ENCODE data around the gene CCDC50.

DNA sequence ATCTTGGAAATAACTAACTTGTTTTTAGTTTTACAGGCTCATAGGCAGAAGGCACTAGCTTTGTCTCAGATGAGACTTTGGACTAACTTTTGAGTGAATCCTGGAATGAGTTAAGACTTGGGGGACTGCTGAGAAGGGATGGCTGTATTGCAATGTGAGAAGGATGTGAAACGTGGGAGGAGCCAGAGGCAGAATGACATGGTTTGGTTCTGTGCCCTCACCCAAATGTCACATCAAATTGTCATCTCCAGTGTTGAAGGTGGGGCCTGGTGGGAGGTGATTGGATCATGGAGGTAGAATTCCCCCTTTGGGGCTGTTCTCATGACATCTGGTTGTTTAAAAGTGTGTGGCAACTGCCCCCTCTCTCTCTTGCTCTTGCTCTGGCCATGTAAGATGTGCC, 28.8 kb upstream of the CCDC50 start:
- TF ChIP-seq, protein P1, sequence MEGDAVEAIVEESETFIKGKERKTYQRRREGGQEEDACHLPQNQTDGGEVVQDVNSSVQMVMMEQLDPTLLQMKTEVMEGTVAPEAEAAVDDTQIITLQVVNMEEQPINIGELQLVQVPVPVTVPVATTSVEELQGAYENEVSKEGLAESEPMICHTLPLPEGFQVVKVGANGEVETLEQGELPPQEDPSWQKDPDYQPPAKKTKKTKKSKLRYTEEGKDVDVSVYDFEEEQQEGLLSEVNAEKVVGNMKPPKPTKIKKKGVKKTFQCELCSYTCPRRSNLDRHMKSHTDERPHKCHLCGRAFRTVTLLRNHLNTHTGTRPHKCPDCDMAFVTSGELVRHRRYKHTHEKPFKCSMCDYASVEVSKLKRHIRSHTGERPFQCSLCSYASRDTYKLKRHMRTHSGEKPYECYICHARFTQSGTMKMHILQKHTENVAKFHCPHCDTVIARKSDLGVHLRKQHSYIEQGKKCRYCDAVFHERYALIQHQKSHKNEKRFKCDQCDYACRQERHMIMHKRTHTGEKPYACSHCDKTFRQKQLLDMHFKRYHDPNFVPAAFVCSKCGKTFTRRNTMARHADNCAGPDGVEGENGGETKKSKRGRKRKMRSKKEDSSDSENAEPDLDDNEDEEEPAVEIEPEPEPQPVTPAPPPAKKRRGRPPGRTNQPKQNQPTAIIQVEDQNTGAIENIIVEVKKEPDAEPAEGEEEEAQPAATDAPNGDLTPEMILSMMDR (IDR thresholded peaks at IDR 0.05): no peak
- no peak for TF ChIP-seq POLR2A (IDR thresholded peaks at IDR 0.05)

Data from adrenal gland (tissue), 5 donors.